ENCODE data around the gene MS4A15. TPM values are rescaled to one million over a fixed set of nuclear protein-coding genes. Genes with fewer than 3 reads are reported as not detected.

The MS4A15 gene
- total RNA-seq, 1 donor from 2014 or later, result not detected

- no peak for DNase-seq (ENCODE audit: low spot score)
Measured at GRCh38 chr11:60777106-60777505, 20.4 kb downstream of the MS4A15 start.

DNA sequence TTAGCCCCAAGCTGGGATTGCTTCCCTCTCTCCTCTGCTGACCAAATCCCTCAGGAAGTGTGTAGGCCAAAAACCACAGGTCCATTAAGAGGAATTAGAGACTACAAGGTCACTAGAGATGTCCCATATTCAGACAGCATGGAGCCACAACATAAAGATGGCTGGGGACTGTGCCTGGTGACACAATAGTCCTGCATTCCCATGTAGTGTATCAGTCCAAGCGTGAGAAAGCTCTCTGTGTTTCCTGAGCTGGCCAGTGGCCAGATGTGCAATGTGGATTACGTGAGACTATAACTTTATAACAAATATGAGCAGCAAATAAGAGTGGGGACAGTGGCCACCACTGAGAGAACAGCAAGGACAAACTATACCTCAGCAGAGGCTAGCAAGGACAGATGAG is 20.9 kb downstream of the MS4A15 start:
- DNase-seq (ENCODE audit: low spot score), result no peak

DNA sequence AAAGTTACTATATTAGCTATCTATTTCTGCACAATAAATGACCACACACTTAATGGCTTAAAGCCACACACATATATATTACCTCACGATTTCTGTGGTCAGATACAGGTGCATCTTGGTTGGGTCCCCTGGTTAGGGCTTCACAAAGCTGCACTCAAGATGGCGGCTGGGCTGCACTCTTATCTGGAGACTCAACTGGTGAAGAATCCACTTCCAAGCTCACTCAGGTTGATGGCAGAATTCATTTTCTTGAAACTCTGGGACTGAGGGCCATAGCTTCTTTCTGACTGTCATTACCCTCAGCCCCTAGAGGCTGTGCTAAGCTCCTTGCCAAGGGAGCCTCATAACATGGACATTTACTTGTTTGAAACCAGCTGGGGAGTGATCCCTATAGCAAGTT is 23.4 kb downstream of the MS4A15 start:
- no peak for DNase-seq (ENCODE audit: low spot score)

GRCh38 chr11:60780774-60781173 is 24.1 kb downstream of the MS4A15 start:
- DNase-seq (ENCODE audit: low spot score), result no peak

DNA sequence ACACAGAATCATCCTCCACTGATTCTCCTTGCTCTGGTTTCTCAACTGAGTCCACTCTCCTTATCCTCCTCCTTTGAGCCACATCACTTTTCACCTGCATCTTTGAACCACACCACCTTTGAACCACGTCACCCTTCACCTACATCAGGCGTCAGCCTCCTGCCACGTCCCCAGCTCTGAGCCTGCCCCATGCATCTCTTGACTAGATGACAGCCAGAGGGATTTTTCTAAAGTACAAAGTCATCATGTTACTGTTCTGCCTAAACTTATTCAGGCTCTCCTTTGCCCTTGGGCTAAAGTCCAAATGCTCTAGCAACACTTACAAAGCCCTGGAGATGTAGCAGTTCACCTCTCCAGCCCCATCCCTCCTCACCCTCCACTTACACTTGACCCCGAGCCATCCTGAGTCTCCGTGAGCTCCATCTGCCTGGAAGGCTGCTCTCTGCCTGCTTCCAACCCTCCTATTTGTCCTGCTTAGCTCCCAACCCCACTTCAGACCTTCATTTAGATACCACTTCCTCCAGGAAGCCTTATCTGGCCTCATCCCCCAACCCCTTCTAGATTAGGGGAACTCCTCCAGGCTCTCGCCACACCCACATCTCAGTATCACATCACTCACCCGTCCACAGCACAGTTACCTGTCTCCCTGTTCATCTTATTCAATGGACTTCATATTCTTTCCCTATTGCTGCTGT is 24.8 kb downstream of the MS4A15 start:
- no peak for DNase-seq (ENCODE audit: low spot score)

- no peak for DNase-seq (ENCODE audit: low spot score)
Measured at GRCh38 chr11:60781981-60782316, 25.3 kb downstream of the MS4A15 start.

- DNase-seq (ENCODE audit: low spot score), result no peak
Measured at GRCh38 chr11:60782393-60783140, 25.9 kb downstream of the MS4A15 start.

- DNase-seq (ENCODE audit: low spot score), result no peak
Measured at GRCh38 chr11:60783141-60783484, 26.4 kb downstream of the MS4A15 start.

- no peak for DNase-seq (ENCODE audit: low spot score)
Measured at GRCh38 chr11:60783911-60784310, 27.2 kb downstream of the MS4A15 start.

DNA sequence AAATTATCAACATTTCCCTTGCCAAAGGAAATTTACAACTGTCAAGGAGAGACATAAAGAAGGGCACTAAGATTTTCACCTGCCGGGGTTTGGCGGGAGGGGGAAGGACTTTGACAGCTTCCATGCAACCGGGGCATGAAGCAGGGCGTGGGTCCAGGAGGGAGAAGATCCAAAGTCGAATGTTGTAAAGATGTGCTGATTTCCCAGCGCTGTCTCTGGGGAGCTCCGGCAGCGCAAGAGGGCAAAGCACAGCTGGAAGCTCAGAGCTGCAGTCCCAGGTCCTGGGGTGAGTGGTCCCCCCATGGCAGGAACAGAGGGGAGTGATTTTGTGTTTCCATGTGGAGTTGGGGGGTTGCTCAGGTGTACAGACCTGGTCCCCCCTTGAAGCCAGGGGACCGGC is 28.5 kb downstream of the MS4A15 start, which contains the start of gene MS4A10:
Gene MS4A10, plus strand, starts transcription at position 198 of the 400 bp plus-strand sequence. CDS start 5,003 bp downstream, outside the sequence.
- DNase-seq (ENCODE audit: low spot score), result no peak

DNA sequence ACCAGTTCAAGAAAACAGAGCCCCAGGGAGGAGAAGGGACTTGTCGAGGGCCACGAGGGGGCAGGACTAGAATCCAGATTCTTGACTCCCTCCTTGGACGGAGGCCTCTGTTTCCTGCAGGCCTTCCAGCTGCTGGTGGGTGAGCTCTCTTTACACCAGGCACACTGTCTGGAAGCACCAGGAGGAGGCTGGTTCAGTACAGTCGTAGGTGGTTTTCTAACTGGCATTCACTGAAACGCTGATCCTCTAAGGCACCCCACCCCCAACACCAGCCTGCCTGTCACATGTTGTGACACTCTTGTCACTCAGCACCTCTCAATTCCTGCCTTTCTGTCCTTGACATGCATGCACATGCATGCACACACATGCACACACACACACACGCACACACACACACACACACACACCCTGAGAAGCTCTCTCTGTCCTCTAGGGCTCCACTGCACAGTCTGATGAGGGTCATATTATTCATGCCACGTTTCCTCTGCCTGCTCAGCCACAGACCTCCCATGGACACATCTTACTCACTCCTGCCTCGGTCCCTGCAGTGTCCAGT is 29.2 kb downstream of the MS4A15 start:
- no peak for DNase-seq (ENCODE audit: low spot score)

- DNase-seq (ENCODE audit: low spot score), result no peak
Measured at GRCh38 chr11:60786811-60787567, 30.3 kb downstream of the MS4A15 start.

- no peak for DNase-seq (ENCODE audit: low spot score)
Measured at GRCh38 chr11:60788401-60789125, 31.9 kb downstream of the MS4A15 start.

- DNase-seq (ENCODE audit: low spot score), result no peak
Measured at GRCh38 chr11:60790726-60791125, 34.1 kb downstream of the MS4A15 start.

DNA sequence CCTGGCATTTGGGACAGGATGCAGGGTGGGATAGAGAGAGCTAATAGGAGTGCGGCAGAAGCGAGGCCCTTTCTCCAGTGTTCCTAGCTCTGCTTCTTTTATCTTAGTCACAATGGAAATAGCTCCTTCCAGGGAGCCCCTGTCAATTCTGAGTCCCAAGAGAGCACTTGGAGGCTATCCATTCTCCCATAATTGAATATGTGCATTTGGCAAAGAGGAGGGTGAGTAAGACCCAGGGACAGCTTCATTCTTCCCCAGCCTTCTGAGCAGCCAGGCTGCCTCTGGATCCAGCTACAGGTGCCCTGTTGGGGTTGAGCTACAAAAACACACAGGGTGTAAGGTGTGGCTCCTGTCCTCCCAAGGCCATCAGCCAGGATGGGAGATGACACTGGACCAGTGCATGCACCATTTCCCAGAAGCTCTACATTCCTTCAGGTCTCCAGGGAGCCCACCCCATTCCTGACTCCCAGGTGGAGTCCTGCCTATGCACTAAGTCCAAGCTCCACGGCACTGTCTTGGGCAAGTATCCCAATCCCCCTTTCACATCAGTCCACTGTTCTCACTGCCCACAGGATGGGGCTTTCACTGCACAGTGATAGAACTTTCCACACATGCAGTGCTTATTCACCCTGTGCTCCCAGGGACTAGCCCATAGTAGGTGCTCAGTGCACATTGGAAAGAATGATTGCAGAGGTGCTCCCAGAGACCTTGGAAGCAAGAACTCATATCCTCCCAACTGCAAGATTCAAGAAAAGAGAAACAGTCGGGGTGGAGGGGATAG is 34.7 kb downstream of the MS4A15 start:
- no peak for DNase-seq (ENCODE audit: low spot score)

DNA sequence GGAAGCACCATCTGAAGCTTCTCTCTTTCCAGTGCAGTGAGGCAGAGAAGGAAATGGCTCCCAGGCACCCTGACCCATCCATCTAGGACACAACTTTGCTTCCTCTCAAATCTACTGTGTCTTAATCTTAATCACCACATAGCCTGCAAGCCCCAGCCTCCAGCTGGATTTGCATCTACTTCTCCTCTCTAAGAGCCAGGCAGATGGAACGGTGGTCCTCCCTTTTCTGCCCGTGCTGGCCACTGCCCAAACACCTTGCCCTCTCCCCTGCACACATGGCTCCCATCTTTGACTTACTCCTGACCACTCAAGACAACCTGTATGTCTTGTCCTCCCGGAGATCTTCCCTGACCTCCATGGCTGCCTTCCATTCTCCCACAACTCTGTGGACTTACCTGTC is 35.9 kb downstream of the MS4A15 start:
- no peak for DNase-seq (ENCODE audit: low spot score)

GRCh38 chr11:60795291-60795690 is 38.6 kb downstream of the MS4A15 start:
- DNase-seq (ENCODE audit: low spot score), result no peak

DNA sequence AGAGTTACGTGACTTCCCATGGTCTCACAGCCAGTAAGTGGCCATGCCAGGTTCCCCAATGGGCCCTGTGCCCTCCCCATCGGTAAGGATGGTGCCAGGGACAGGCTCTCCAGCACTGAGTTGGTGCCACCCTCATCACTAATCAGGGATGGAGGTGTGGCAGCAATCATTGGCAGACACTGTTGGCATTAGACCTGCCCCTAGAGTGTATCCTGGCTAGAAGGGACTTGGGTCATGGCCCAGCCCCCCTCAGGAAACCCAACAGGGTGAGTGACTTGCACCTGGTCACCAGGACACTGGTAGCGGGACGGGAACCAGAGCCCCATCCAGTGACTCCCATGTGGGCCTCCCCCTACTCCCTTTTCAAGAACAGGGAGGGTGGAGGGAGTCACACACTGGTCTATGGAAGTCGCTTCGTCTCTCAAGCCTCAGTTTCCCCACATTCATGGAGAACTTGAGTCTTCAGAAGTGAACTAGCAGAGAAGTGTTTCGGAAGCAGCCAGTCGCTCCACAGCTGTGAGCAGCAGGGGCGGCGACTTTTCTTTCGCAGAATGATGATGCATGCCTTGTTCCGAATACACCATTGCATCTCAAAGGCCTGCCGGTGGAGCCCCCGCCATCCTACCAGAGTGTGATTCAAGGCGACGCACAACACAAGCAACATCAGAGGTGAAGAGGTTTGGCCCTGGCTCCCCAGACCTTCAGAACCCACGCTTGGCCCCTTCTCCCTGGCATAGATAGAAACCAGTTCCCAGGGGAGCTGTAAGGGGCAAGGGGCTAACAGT is 41.4 kb downstream of the MS4A15 start:
- no peak for DNase-seq (ENCODE audit: low spot score)

GRCh38 chr11:60798631-60799030 is 42.0 kb downstream of the MS4A15 start:
- DNase-seq (ENCODE audit: low spot score), result no peak

- no peak for DNase-seq (ENCODE audit: low spot score)
Measured at GRCh38 chr11:60801194-60801593, 44.5 kb downstream of the MS4A15 start.

Measured in ureter (tissue), 1 donor.